DMS153 treated with DMSO at 0.1 percent for 48 hours (cell line): ENCODE results near the gene GNAQ.
"Not testable (repeated sequence)": the region's sequence is repeated elsewhere in the genome, so short reads cannot be mapped to it uniquely, and the experiment has no call there.

ENCODE experiments used
- DNase-seq: peaks from one replicate; lab custom pipeline; 2025; ENCODE audit not compliant: unreplicated experiment; lab: John Stamatoyannopoulos, UW

The GNAQ gene

DNA sequence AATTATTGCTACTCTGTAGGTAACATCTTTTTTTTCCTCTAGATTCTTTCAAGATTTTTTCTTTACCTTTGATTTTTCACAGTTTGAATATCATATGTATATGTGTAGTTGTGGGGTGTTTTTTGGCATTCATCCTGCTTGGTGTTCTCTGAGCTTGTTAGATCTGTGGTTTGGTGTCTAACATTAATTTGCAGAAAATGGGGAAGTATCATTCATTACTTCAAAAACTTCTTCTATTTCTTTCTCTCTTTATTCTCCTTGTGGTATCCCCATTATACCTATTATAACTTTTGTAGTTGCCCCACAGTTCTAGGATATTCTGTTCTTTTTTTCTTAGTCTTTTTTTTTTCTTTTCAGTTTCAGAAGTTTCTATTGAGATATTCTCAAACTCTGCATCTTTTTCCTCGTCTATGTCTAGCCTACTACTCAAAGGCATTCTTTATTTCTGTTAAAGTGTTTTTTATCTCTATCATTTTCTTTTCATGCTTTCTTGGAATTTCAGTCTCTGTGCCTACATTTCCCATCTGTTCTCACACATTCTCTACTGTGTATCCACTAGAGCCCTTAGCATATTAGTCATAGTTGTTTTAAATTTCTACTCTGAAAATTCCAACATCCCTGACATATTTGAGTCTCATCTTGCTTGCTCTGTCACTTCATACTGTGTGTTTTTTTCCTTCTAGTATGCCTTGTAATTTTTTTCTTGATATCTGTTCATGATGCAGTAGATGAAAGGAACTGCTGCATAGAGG lies 323.4 kb downstream of the GNAQ start:
- no peak for DNase-seq

DNA sequence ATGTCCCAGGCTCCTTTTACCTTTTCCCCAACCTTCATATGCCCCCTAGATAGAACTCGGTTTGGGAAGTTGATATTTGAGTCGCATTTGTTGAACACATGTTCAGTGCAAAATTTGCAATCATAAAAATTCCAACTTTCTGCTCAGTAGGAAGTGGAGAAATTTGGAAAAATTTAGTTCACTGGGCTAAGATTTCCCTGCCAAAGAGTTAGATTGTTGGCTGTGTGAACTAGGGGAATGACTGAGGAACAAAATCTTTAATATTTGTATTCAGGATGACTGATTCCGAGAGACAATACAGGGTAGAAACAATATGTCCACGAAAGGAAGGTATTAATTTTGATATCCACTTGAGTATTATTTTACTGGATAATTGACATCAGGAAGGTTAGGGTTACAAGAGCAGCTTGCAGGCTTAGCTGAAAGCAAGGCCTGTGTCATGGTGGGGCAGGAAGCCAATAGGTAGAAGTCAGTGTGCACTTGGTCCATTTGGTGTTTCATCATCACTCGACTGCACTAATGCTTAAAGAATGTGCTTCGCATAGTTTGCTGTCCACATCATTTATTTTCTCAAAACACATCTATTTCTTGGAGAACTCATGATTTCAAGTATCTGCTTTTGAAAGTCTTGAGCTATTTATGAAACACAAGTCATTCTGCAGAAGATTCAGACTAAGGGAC lies 324.1 kb downstream of the GNAQ start:
- no peak for DNase-seq

DNA sequence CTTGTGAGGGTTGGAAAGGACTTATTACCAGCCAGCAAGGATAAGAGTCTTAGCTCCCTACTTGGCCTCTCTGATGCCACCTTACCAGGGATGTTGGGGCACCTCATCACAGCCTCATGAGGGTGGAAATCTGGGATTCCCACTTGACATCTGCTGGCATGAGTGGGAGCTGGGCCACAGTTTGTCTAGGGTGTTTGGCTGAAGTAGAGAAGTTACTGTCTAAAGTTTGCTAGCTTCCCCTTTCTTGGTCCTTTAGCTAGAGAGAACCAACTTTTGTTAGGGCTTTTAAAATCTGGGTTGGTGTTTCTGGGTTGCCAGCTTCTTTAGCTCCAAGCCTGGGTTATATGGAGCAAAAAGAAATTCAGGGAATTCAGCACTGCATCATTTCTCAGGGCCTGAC lies 326.0 kb downstream of the GNAQ start:
- DNase-seq = no peak

DNA sequence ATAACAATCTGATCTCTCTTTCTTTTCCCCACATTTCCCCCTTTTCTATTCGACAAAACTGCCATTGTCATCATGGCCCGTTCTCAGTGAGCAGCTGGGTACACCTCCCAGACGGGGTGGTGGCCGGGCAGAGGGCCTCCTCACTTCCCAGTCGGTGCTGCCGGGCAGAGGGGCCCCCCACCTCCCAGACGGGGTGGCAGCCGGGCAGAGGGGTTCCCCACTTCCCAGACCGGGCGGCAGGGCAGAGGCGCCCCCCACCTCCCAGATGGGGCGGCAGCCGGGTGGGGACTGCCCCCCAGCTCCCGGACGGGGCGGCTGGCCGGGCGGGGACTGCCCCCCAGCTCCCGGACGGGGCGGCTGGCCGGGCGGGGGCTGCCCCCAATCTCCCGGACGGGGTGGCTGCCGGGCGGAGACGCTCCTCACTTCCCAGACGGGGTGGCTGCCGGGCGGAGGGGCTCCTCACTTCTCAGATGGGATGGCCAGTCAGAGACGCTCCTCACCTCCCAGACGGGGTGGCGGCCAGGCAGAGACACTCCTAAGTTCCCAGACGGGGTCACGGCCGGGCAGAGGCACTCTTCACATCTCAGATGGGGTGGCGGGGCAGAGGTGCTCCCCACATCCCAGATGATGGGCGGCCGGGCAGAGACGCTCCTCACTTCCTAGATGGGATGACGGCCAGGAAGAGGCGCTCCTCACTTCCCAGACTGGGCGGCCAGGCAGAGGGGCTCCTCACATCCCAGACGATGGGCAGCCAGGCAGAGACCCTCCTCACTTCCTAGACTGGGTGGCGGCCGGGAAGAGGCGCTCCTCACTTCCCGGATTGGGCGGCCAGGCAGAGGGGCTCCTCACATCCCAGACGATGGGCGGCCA lies 328.9 kb downstream of the GNAQ start:
- not testable (repeated sequence) for DNase-seq

DNA sequence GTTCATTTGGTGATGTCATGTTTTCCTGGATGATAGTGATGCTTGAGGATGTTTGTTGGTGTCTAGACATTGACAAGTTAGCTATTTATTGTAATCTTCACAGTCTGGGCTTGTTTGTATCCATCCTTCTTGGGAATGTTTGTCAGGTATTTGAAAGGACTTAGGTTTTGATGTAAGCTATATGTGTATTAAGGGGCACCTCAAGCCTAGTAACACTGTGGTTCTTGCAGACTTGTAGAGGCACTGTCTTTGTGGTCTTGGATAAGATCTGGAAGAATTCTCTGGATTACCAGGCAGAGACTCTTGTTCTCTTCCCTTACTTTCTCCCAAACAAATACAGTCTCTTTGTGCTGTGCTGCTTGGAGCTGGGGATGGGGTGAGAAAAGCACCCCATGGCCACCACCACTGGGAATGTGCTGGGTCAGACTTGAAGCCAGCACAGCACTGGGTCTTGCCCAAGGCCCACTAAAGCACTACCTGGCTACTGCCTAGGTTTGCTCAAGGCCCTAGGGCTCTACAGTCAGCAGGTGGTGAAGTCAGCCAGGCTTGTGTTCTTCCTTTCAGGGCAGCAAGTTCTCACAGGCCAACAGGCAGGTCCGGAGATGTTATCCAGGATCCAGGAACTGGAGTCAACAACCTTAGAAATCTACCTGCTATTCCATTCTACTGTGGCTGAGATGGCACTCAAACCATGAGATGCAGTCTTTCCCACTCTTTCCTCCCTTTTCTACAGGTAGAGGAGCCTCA lies 334.2 kb downstream of the GNAQ start:
- no peak for DNase-seq

DNA sequence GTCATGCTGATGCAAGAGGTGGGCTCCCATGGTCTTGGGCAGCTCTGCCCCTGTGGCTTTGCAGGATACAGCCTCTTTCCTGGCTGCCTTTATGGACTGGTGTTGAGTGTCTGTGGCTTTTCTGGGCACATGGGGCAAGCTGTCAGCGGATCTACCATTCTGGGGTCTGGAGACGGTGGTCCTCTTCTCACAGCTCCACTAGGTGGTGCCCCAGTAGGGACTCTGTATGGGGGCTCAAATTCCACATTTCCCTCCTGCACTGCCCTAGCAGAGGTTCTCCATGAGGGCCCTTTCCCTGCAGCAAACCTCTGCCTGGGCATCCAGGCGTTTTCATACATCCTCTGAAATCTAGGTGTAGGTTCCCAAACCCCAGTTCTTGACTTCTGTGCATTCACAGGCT lies 340.9 kb downstream of the GNAQ start:
- not testable (repeated sequence) for DNase-seq

DNA sequence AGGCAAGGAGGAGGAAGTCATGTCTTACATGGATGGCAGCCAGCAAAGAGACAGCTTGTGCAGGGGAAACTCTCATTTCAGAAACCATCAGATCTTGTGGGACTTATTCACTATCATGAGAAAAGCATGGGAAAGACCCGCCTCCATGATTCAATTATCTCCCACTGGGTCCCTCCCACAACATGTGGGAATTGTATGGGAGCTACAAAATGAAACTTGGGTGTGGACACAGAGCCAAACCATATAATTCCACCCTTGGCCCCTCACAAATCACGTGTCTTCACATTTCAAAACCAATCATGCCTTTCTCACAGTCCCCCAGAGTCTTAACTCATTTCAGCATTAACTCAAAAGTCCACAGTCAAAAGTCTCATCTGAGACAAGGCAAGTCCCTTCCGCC lies 341.5 kb downstream of the GNAQ start:
- DNase-seq = not testable (repeated sequence)

DNA sequence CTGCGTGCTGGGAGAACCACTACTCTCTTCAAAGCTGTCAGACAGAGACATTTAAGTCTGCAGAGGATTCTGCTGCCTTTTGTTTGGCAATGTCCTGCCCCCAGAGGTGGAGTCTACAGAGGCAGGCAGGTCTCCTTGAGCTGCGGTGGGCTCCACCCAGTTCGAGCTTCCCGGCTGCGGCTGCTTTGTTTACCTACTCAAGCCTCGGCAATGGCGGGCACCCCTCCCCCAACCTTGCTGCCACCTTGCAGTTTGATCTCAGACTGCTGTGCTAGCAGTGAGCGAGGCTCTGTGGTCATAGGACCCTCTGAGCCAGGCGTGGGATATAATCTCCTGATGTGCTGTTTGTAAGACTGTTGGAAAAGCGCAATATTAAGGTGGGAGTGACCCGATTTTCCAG lies 343.9 kb downstream of the GNAQ start:
- DNase-seq = not testable (repeated sequence)

DNA sequence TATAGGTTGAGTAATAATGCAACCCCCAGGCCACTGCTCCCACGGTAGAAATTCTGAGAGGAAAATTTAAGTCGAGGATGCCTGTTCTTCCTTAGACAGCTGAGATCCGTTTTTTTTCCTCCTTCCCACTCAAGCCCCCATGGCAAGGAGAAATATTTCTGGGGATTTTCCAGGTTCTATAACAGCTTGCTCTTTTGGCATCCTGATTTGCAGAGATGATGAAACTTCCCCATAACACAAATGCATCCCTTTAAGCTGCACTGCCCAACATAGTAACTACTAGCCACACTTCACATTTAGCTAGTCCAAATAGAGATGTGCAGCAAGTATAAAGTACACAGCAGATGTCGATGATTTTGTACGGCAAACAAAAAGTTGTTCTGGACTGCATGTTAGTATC lies 351.0 kb downstream of the GNAQ start:
- DNase-seq = no peak

DNA sequence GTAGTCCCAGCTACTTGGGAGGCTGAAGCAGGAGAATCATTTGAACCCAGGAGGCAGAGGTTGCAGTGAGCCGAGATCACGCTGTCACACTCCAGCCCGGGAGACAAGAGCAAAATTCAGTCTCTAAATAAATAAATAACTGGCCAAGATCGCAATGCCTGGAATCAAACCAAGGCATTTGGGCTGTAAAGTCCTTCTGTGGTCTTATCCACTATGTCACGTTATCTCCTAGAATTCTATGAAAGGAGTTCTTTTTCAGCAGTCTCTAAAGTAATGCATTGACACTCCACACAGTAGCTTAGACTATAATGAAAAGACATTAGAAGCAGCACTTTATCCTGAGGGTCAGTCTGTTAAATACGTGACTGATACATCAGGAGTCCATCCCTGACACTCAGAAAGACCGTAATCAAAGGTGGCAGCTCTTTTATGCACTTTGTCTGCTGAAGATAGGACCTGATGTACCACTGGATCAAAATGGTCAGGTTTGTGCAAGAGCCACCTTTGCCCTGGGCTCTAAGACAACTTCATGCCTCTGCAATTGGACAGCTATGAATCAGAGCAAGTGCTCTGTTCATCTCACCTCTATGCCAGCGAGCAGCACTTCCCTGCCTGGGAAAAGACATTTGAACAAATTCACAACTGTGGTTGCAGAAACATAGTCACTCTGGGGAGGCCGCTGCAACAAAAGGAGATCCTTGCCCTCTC lies 351.8 kb downstream of the GNAQ start:
- no peak for DNase-seq

DNA sequence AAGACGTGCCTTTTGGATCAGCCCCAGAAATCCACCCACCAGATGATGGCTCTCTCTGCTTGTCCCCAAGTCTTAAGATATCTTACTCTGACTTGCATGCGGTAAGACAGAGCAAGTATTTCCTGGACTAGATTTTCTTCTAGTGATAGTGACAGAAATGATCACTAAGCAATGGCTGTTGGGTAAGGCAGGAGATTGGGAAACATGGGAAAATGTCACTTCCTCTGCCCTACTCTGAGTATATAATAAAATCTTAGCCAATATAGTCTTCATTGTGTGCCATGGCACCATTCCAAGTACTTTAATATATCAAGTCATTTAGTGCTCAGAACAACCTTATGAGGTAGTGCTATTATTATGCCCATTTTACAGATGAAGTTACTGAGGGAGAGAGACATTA lies 352.5 kb downstream of the GNAQ start:
- DNase-seq = no peak

DNA sequence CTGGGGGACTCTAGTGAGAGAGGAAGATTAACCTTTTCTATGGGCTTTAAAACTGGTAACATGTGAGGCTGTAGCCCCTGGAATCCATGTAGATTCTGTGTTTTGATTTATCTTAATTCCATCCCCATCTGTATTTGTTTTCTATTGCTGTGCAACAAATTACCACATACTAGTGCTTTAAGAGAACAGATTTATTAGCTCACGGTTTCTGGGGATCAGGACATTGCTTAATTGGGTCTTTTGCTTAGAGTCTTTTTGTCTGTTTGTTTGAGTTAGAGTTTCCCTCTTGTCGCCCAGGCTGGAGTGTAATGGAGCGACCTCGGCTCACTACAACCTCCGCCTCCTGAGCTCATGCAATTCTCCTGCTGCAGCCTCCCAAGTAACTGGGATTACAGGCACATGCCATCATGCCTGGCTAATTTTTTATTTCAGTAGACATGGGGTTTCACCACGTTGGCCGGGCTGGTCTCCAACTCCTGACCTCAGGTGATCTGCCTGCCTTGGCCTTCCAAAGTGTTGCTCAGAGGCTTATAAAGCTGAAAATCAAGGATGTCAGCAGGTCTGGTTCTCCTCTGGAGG lies 353.6 kb downstream of the GNAQ start:
- DNase-seq = no peak

DNA sequence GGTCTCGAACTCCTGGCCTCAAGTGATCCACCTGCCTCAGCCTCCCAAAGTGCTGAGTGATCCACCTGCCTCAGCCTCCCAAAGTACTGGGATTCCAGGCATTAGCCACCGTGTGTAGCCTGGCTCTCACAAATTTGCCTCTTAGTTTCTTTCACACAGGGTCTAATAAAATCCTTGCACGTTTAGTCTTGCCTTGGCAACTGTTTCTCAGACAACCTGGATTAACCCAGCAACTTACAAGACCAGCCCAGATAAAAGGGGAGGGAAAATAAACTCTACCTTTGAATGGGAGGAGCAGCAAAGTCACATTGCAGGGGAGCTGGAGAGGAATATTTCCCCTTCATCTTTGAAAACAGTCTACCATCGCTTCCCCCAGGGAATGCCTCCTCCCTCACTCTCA lies 354.2 kb downstream of the GNAQ start:
- DNase-seq = no peak

DNA sequence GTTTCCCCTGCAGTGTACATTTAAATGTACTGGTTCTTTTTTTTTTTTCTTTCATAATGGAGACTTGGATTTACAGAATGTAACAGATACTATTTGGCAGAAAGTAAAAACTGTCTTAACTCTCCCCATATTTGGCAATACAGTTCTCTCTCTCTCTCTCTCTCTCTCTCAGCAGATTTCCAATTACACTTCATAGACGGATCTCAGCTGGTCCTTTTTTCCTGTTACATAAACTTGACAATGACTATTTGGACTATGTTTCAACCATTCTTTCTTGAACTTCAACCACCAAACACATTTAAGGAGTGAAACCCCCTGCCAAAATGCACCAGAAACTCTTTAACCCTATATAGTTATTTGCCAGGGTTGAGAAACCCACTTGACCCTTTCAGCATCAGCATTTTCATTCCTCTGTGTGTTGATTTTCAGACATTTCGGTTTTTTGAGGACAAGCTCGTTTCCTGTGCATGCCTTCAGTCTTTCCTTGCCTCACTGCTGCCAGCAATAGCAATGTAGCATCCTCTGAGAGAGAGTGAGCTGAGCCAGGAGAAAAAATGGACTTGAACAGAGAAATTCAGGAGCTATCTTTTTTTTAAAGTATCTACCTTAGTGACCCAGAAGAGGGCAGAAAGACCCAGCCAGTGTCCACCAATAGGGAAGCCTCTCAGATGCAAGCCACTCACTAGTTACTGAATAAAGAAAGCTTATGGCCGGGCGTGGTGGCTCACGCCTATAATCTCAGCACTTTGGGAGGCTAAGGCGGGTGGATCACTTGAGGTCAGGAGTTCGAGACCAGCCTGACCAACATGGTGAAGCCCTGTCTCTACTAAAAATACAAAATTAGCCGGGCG lies 357.4 kb downstream of the GNAQ start:
- no peak for DNase-seq

DNA sequence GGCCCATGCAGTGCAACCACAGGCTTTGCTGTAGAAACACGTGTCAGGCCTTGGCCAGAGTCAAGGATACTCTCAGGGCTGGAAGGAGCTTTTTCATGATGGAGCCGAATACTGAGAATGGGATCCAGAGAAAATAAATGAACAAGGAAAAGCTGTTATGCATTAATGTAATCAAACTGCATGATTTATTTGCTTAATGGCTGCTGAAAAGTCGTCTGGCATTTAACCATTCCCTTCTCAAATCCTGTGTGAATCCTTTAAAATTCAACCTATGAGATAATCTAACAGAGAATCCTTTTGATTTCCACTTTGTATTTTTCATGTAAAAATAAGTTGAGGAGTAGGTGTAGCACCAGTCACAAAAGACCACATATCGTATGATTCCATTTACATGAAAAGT lies 359.4 kb downstream of the GNAQ start:
- no peak for DNase-seq

DNA sequence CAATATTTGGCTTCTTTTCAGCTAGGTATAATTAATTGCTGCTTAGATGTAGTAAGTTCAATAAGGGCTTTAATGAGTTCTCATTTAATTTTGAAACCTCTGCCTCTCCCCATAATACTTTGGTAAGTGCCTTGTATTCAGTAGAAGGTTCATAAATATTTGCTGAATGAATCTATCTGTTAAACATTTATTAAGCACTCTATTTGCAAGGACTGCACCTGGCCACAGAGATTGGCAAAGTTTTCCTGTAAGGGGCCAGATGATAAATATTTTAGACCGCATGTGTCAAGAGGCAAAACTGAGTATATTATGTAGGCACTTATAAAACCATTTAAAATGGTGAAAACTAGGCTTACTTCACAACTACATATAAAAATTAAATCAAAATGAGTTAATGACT lies 364.5 kb downstream of the GNAQ start:
- DNase-seq = no peak
